GM19397 (cell line): ENCODE data around the gene CHPF2.

Source experiments
- ATAC-seq: cut with Tn5 transposase; IDR thresholded peaks from one replicate; pipeline ENCODE4 v1.9.1; 2021; ENCODE audit warnings: mild to moderate bottlenecking, moderate library complexity; ENCODE audit not compliant: unreplicated experiment

The CHPF2 gene

GRCh38 chr7:151231080-151231479 is 1.2 kb upstream of the CHPF2 start:
- no peak for ATAC-seq

- peak; percentile 15 for ATAC-seq
Measured at GRCh38 chr7:151232917-151233701, 826 bp downstream of the CHPF2 start.

- no peak for ATAC-seq
Measured at GRCh38 chr7:151233804-151234203, 1.5 kb downstream of the CHPF2 start.

- ATAC-seq, result no peak
Measured at GRCh38 chr7:151235091-151235787, 3.0 kb downstream of the CHPF2 start.

GRCh38 chr7:151236406-151236805 is 4.1 kb downstream of the CHPF2 start:
- ATAC-seq, result no peak

- no peak for ATAC-seq
Measured at GRCh38 chr7:151237244-151238189, 5.2 kb downstream of the CHPF2 start.

GRCh38 chr7:151238190-151238810 is 6.0 kb downstream of the CHPF2 start:
- no peak for ATAC-seq

GRCh38 chr7:151238924-151239836 is 6.9 kb downstream of the CHPF2 start:
- ATAC-seq, result no peak

- ATAC-seq, result no peak
Measured at GRCh38 chr7:151239837-151240459, 7.7 kb downstream of the CHPF2 start.

GRCh38 chr7:151240536-151240935 is 8.3 kb downstream of the CHPF2 start:
- ATAC-seq, result no peak

GRCh38 chr7:151240942-151241754 is 8.9 kb downstream of the CHPF2 start:
- no peak for ATAC-seq

GRCh38 chr7:151241755-151242096 is 9.4 kb downstream of the CHPF2 start:
- no peak for ATAC-seq

GRCh38 chr7:151242159-151243044 is 10.1 kb downstream of the CHPF2 start:
- ATAC-seq, result no peak

- no peak for ATAC-seq
Measured at GRCh38 chr7:151243045-151243349, 10.7 kb downstream of the CHPF2 start.

- ATAC-seq, result no peak
Measured at GRCh38 chr7:151243408-151244195, 11.3 kb downstream of the CHPF2 start.

GRCh38 chr7:151244196-151244840 is 12.0 kb downstream of the CHPF2 start:
- ATAC-seq, result no peak
